GM12878 (cell line): ENCODE results near the gene SNAPC4. TPM values are rescaled to one million over a fixed set of nuclear protein-coding genes. Genes with fewer than 3 reads are reported as not detected.

Source experiments
- BACH1 ChIP-seq: fragments of 450-650 bp; IDR thresholded peaks from 2 replicates; pipeline ENCODE4 v1.6.1; 2017; ENCODE audit warnings: mild to moderate bottlenecking, borderline replicate concordance
- ETV6 ChIP-seq, 2 experiments: fragments of 450-650 bp in 1 of 2; IDR thresholded peaks in 1 of 2; conservative IDR thresholded peaks in 1 of 2; 2 replicates each; pipeline ENCODE4 v1.6.1; 2014; ENCODE audit warnings: antibody characterized with exemption in 1 of 2, borderline replicate concordance in 1 of 2, low read depth in 1 of 2, mild to moderate bottlenecking in 1 of 2, moderate library complexity in 1 of 2
- JUNB ChIP-seq: IDR thresholded peaks from 2 replicates; pipeline ENCODE4 v1.6.1; 2016; ENCODE audit warnings: antibody characterized with exemption, mild to moderate bottlenecking
- JUND ChIP-seq: IDR thresholded peaks from 2 replicates; pipeline ENCODE4 v1.6.1; 2012; ENCODE audit warnings: low read depth, mild to moderate bottlenecking, low read length, improper control_type of control experiment, moderate library complexity
- MYC ChIP-seq: IDR thresholded peaks from 2 replicates; pipeline ENCODE4 v1.6.1; 2011; ENCODE audit warnings: mild to moderate bottlenecking, low read length, moderate library complexity, inconsistent platforms; ENCODE audit not compliant: insufficient read depth, insufficient replicate concordance, insufficient read length, severe bottlenecking
- NFYA ChIP-seq: IDR thresholded peaks from 2 replicates; pipeline ENCODE4 v1.6.1; 2011; ENCODE audit warnings: low read depth, mild to moderate bottlenecking, low read length, improper control_type of control experiment, borderline replicate concordance
- POLR2AphosphoS5 ChIP-seq: IDR thresholded peaks from 2 replicates; pipeline ENCODE4 v1.6.1; 2011; ENCODE audit warnings: mild to moderate bottlenecking, low read length, inconsistent platforms
- SMARCA5 ChIP-seq: fragments of 450-650 bp; IDR thresholded peaks from 2 replicates; pipeline ENCODE4 v1.6.1; 2017; ENCODE audit warnings: mild to moderate bottlenecking
- SMC3 ChIP-seq: IDR thresholded peaks from 2 replicates; pipeline ENCODE4 v1.6.1; 2011; ENCODE audit warnings: low read length, improper control_type of control experiment, borderline replicate concordance
- SREBF1 ChIP-seq: IDR thresholded peaks from 2 replicates; pipeline ENCODE4 v1.6.1; 2012; ENCODE audit warnings: mild to moderate bottlenecking, low read length
- SUPT20H ChIP-seq: IDR thresholded peaks from 2 replicates; pipeline ENCODE4 v1.6.1; 2011; ENCODE audit warnings: low read depth, mild to moderate bottlenecking, low read length, moderate library complexity, borderline replicate concordance; ENCODE audit not compliant: control insufficient read depth
- SUZ12 ChIP-seq: fragments of 200-600 bp; sonication (generic); IDR thresholded peaks from one replicate; pipeline ENCODE4 v1.6.1; 2018; ENCODE audit warnings: antibody characterized with exemption, mild to moderate bottlenecking; ENCODE audit not compliant: unreplicated experiment
- ZBED1 ChIP-seq: IDR thresholded peaks from 2 replicates; pipeline ENCODE4 v1.6.1; 2016; ENCODE audit warnings: borderline replicate concordance
- ZBTB40 ChIP-seq: fragments of 450-650 bp; IDR thresholded peaks from 2 replicates; pipeline ENCODE4 v1.6.1; 2016; ENCODE audit warnings: mild to moderate bottlenecking, moderate library complexity, borderline replicate concordance
- ZNF592 ChIP-seq: fragments of 450-650 bp; IDR thresholded peaks from 2 replicates; pipeline ENCODE4 v1.6.1; 2017; ENCODE audit warnings: mild to moderate bottlenecking, moderate library complexity
- ZNF687 ChIP-seq: fragments of 450-650 bp; IDR thresholded peaks from 2 replicates; pipeline ENCODE4 v1.6.1; 2017; ENCODE audit warnings: mild to moderate bottlenecking, moderate library complexity
- polyA plus RNA-seq, 11 experiments: library from polyadenylated mRNA; depleted of rRNA in 4 of 11; unstranded in 6 of 11; stranded (reverse) in 5 of 11; fragments of >200 nt; fragmentation: Nextera tagmentation in 4 of 11; fragmentation: Illumina TruSeq in 1 of 11; extraction: Ambion mirVana in 4 of 11; extraction: Trizol in 1 of 11; gene quantifications; 1 replicate in 1 of 11; 2 replicates in 10 of 11; pipeline versions ENCODE4 v1.2.1 to v1.2.3, GENCODE V29; 2011 to 2016; ENCODE audit warnings: inconsistent platforms in 2 of 11, missing spikeins in 2 of 11, low read depth in 1 of 11
- total RNA-seq, 4 experiments: library from RNA; depleted of rRNA in 3 of 4; stranded (reverse); fragments of >200 nt in 3 of 4; fragmentation: Illumina TruSeq in 1 of 4; extraction: Trizol in 1 of 4; gene quantifications; 2 replicates each; pipeline versions ENCODE4 v1.2.1 to v1.2.3, GENCODE V29; 2013 to 2021

Gene SNAPC4
- total and polyA plus RNA-seq, 10 of the 15 experiments (the other 5 are each of a cell fraction or from before 2014, with no cell fraction given), result 0.42 to 19.8 (median 7.0) TPM

- TF ChIP-seq ZNF687 (peak; percentile 73; the same call in 1 of the 2 replicates), SMC3 (peak; percentile 38; the same call in 1 of the 2 replicates), ZBED1 (no peak), ETV6 (conservative IDR thresholded peaks at IDR 0.05 in 1 of 2, IDR thresholded peaks at IDR 0.05 in 1 of 2; ENCODE audit: borderline replicate concordance in 1 of 2, low read depth in 1 of 2) (peak in 1 of 2 experiments; percentile 86; a peak in 2 of 4 replicates), SUZ12 (no peak), NFYA (no peak), JUNB (no peak), BACH1 (peak; percentile 74; the same call in 1 of the 2 replicates), MYC (peak; percentile 88), POLR2AphosphoS5 (peak; percentile 85; the same call in 1 of the 2 replicates), JUND (no peak), ZNF592 (0 out of 2 replicates have a peak, but pooled peaks have one; percentile 65), ZBTB40 (no peak), SREBF1 (no peak), SUPT20H (no peak), SMARCA5 (peak; percentile 79)
Observed at GRCh38 chr9:136363106-136363948, 36.6 kb downstream of the SNAPC4 start, which contains the start of gene DNLZ (continued).
